Retinal pigment epithelial cell (primary cell): ENCODE results near the gene SLF2.
A peak's percentile ranks its signal among the peaks of the same experiment; 100 is the strongest.

Experiments used
- DNase-seq: peaks from one replicate; pipeline ENCODE4 v3.0.0-alpha.2; 2010; ENCODE audit warnings: low read depth
- H3K4me3 ChIP-seq: 2 replicates; pipeline ENCODE4 v1.5.1; 2011; ENCODE audit warnings: mild to moderate bottlenecking, low read length, control low read depth, moderate library complexity
- TF ChIP-seq, protein P1 (sequence below): conservative IDR thresholded peaks from 2 replicates; pipeline ENCODE4 v1.5.1; 2011; ENCODE audit warnings: low read depth, low read length, control low read depth, inconsistent platforms

The SLF2 gene

DNA sequence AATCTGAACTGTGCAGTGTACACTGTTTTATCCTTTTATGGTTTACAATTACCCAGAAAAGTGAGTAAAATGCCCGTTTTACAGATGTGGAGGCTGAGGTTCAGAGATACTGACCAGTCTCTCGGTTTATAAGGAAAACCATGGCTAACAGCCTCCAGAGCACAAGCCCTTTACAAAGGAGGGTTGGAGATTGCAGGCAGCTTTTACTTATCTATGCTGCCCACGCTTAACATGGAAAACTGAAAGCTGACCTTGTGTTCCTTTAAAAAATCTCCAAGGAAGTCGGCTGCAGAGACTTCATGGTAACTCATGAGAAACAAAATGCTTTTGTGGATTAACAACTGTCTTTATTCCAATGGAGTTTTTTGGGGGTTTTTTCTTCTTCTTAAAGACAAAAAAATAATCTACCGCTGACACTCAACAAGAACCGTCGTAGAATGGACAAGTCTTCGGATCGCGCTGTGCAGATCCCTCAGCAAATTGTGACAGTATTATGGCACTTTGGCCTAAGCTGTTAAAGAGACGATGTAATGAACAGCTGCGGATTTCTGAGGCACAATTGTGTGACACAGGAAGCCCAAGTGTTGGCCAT lies 654 bp upstream of the SLF2 start:
- DNase-seq, result no peak
- H3K4me3 ChIP-seq, result peak overlapping the region; percentile 95
- TF ChIP-seq, protein P1, sequence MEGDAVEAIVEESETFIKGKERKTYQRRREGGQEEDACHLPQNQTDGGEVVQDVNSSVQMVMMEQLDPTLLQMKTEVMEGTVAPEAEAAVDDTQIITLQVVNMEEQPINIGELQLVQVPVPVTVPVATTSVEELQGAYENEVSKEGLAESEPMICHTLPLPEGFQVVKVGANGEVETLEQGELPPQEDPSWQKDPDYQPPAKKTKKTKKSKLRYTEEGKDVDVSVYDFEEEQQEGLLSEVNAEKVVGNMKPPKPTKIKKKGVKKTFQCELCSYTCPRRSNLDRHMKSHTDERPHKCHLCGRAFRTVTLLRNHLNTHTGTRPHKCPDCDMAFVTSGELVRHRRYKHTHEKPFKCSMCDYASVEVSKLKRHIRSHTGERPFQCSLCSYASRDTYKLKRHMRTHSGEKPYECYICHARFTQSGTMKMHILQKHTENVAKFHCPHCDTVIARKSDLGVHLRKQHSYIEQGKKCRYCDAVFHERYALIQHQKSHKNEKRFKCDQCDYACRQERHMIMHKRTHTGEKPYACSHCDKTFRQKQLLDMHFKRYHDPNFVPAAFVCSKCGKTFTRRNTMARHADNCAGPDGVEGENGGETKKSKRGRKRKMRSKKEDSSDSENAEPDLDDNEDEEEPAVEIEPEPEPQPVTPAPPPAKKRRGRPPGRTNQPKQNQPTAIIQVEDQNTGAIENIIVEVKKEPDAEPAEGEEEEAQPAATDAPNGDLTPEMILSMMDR, result no peak

DNA sequence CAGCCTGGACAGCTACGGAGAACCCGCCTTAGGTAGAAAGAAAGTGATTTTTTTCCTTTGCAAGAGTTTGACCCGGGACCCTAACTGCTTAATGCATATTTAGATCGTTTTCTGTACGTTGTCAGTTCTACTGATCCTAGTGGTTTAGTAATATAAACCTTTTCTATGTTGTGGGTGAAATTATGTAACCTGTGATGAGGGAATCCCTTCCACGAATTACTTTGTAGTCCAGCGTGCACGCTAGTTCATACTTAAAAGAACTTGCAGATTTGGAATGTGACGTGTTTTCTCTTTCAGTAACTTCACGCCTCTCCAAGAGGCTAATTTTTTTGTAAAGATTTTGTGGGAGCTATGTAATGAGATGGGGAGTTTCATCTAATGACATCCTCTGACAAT lies 705 bp downstream of the SLF2 start:
- TF ChIP-seq, protein P1, result no peak
- H3K4me3 ChIP-seq, result peak overlapping the region; percentile 95
- DNase-seq, result no peak

DNA sequence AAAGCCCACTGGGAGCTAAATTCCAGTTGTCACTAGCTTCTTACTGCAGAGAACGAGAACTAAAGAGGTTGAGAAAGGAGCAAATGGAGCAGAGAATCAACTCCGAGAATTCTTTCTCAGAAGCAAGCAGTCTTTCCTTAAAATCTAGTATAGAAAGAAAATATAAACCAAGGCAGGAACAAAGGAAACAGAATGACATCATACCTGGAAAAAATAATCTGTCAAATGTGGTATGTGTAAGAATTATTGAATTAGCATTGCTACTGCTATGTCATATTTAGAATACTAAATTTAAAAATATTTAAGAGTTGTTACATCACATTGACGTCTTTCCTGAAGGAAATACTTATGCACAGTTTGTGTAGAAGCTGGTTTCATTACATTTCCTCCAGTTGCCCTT lies 4.3 kb downstream of the SLF2 start:
- TF ChIP-seq, protein P1, result no peak
- no peak for DNase-seq
- no peak overlapping the region for H3K4me3 ChIP-seq

DNA sequence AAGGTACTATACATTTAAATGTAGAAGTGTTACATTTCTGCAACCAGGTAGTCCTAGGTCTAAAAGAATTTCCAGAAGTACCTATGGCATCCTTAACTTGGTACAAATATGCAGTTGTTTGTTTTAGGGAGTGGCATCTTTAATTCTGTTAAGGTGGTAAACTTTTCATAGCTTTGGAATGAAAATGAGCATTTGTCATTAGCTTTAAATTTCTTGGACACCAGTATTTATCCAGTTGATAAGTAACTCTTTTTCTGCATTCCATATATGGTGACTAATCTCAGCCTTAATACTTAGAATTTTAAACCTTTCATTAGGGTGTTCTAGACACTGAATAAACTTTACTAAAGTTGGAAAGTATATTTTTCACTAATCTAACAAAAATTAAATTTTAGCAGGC lies 10.8 kb downstream of the SLF2 start:
- no peak for DNase-seq
- TF ChIP-seq, protein P1, result no peak
- H3K4me3 ChIP-seq, result no peak overlapping the region

DNA sequence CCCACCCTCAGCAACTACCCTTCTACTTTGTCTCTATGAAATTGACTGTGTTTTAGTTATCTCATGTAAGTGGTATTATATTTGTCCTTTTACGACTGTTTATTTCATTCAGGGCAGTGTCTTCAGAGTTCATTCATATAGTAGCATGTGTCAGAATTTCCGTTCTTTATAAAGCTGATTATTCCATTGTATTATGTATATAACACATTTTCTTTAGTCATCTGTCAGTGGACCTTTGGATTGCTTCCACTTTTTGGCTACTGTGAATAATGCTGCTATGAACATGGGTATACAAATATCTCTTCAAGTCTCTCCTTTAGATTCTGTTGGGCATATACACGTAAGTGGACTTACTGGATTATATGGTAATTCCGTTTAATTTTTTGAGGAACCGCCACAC lies 14.5 kb downstream of the SLF2 start:
- TF ChIP-seq, protein P1, result no peak
- no peak for DNase-seq
- H3K4me3 ChIP-seq, result no peak overlapping the region

DNA sequence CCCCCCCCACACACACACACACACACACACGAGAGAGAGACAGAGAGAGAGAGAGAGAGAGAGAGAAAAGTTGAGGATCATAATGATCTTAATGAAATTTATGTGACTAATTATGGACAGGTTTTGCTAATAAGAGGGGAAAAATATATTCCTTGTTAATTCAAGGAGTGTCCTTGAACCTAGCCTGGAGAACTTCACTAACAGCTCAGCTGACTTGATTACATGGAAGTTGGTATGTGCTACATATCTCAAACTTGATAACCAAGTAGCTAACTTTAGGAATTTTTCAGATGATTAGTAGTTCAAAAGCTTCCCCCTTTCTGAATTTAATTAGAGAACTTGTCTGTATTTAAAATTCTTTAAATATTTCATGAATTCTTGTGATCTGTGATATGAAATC lies 15.3 kb downstream of the SLF2 start:
- no peak overlapping the region for H3K4me3 ChIP-seq
- TF ChIP-seq, protein P1, result no peak
- DNase-seq, result no peak

DNA sequence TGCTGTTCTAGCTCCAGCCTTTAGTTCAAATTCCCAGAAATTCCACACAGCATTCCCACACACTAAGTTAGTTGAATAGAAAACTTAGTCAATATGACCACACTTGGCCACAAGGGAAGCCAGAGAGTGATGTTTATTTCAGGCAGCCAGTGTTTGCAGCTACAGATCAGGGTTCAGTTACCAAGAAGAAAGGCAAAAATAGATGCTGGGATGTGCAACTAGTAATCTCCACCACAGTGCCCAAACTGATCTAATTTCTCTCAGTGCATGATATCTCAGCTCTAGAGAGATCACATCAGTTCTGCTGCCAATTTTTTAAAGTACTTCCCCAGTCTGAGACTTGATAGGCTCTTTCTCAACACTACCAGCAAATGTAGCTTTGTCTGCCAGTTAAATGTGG lies 17.6 kb downstream of the SLF2 start:
- H3K4me3 ChIP-seq, result no peak overlapping the region
- DNase-seq, result no peak
- TF ChIP-seq, protein P1, result peak; percentile 32
